Measurements from ENCODE around the gene MAGEB2.

DNA sequence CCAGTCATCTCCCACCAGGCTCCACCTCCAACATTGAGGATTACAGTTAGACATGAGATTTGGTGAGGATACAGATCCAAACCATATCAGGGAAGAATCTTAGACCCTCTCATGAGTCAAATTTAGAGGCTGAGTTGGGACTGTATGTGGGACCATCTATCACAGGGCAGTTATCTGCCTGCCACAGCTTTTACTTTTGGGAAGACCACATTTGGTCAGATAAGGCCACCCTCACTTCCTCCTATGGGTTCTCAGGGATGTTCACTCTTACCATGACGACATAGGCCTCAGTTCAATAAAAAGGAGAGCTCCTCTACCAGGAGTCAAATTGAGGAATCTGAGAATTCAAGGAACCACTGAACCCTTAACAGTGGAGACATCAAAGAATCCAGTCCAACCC is 2.1 kb downstream of the MAGEB2 start:
- TF ChIP-seq, protein P1, sequence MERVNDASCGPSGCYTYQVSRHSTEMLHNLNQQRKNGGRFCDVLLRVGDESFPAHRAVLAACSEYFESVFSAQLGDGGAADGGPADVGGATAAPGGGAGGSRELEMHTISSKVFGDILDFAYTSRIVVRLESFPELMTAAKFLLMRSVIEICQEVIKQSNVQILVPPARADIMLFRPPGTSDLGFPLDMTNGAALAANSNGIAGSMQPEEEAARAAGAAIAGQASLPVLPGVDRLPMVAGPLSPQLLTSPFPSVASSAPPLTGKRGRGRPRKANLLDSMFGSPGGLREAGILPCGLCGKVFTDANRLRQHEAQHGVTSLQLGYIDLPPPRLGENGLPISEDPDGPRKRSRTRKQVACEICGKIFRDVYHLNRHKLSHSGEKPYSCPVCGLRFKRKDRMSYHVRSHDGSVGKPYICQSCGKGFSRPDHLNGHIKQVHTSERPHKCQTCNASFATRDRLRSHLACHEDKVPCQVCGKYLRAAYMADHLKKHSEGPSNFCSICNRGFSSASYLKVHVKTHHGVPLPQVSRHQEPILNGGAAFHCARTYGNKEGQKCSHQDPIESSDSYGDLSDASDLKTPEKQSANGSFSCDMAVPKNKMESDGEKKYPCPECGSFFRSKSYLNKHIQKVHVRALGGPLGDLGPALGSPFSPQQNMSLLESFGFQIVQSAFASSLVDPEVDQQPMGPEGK (CRISPR knock-in tag; IDR thresholded peaks at IDR 0.05; ENCODE audit: borderline replicate concordance): no peak
- TF ChIP-seq GLIS3 (CRISPR knock-in tag; IDR thresholded peaks at IDR 0.05): no peak
- TF ChIP-seq ZNF70 (CRISPR knock-in tag; IDR thresholded peaks at IDR 0.05): no peak
- TF ChIP-seq RARB (CRISPR knock-in tag; IDR thresholded peaks at IDR 0.05): no peak

Measured in SK-N-SH treated with all-trans-retinoic acid at 6 μM for 48 hours (cell line).